ENCODE results near the gene DUSP28.
A peak's percentile ranks its signal among the peaks of the same experiment; 100 is the strongest.

Gene DUSP28

GRCh38 chr2:240577281-240578109 lies 17.3 kb downstream of the DUSP28 start:
- no peaks in the 10 kb centered on the region for H3K27me3 ChIP-seq (replicated peaks; ENCODE audit: control insufficient read depth, insufficient read depth, low read length)
- H3K36me3 ChIP-seq (ENCODE audit: control insufficient read depth, insufficient read depth, low read length, severe bottlenecking) = peaks cover 39% of the 10 kb centered on the region
- peak overlapping the region; percentile 46 for H3K9ac ChIP-seq (ENCODE audit: low read length)
- no peak for DNase-seq (ENCODE audit: low read depth)
- H3K9me3 ChIP-seq (ENCODE audit: control insufficient read depth, low read length) = no peaks in the 10 kb centered on the region
- peaks cover 31% of the 10 kb centered on the region for H3K4me1 ChIP-seq (ENCODE audit: control insufficient read depth, insufficient read depth, low read length)
- no peak overlapping the region for H3K4me3 ChIP-seq (ENCODE audit: low read length)

- Histone ChIP-seq H3K9ac (ENCODE audit: low read length) (peak overlapping the region; percentile 46), H3K9me3 (ENCODE audit: control insufficient read depth, low read length) (no peaks in the 10 kb centered on the region), H3K4me3 (ENCODE audit: low read length) (no peak overlapping the region), H3K4me1 (ENCODE audit: control insufficient read depth, insufficient read depth, low read length) (peaks cover 31% of the 10 kb centered on the region), H3K36me3 (ENCODE audit: control insufficient read depth, insufficient read depth, low read length, severe bottlenecking) (peaks cover 39% of the 10 kb centered on the region), H3K27me3 (replicated peaks; ENCODE audit: control insufficient read depth, insufficient read depth, low read length) (no peaks in the 10 kb centered on the region)
- no peak for DNase-seq (ENCODE audit: low read depth)
These were observed 17.9 kb downstream of the DUSP28 start for GRCh38 chr2:240578110-240578450.

GRCh38 chr2:240578488-240578887 lies 18.3 kb downstream of the DUSP28 start:
- Histone ChIP-seq H3K4me1 (ENCODE audit: control insufficient read depth, insufficient read depth, low read length) (peaks cover 31% of the 10 kb centered on the region), H3K9ac (ENCODE audit: low read length) (peak overlapping the region; percentile 46), H3K4me3 (ENCODE audit: low read length) (no peak overlapping the region), H3K9me3 (ENCODE audit: control insufficient read depth, low read length) (no peaks in the 10 kb centered on the region), H3K36me3 (ENCODE audit: control insufficient read depth, insufficient read depth, low read length, severe bottlenecking) (peaks cover 39% of the 10 kb centered on the region), H3K27me3 (replicated peaks; ENCODE audit: control insufficient read depth, insufficient read depth, low read length) (no peaks in the 10 kb centered on the region)
- no peak for DNase-seq (ENCODE audit: low read depth)

- Histone ChIP-seq H3K4me1 (ENCODE audit: control insufficient read depth, insufficient read depth, low read length) (peaks cover 31% of the 10 kb centered on the region), H3K9ac (ENCODE audit: low read length) (peak overlapping the region; percentile 75), H3K4me3 (ENCODE audit: low read length) (no peak overlapping the region), H3K27me3 (replicated peaks; ENCODE audit: control insufficient read depth, insufficient read depth, low read length) (no peaks in the 10 kb centered on the region), H3K9me3 (ENCODE audit: control insufficient read depth, low read length) (no peaks in the 10 kb centered on the region), H3K36me3 (ENCODE audit: control insufficient read depth, insufficient read depth, low read length, severe bottlenecking) (peaks cover 39% of the 10 kb centered on the region)
- DNase-seq (ENCODE audit: low read depth) = no peak
These were observed 19.1 kb downstream of the DUSP28 start for GRCh38 chr2:240579071-240579762.

- Histone ChIP-seq H3K4me1 (ENCODE audit: control insufficient read depth, insufficient read depth, low read length) (peaks cover 37% of the 10 kb centered on the region), H3K4me3 (ENCODE audit: low read length) (peak overlapping the region; percentile 65), H3K9ac (ENCODE audit: low read length) (peak overlapping the region; percentile 75), H3K36me3 (ENCODE audit: control insufficient read depth, insufficient read depth, low read length, severe bottlenecking) (peaks cover 33% of the 10 kb centered on the region), H3K9me3 (ENCODE audit: control insufficient read depth, low read length) (no peaks in the 10 kb centered on the region), H3K27me3 (replicated peaks; ENCODE audit: control insufficient read depth, insufficient read depth, low read length) (no peaks in the 10 kb centered on the region)
- DNase-seq (ENCODE audit: low read depth) = no peak
These were observed 19.8 kb downstream of the DUSP28 start for GRCh38 chr2:240579771-240580614.

GRCh38 chr2:240581811-240582210 lies 21.7 kb downstream of the DUSP28 start:
- H3K27me3 ChIP-seq (replicated peaks; ENCODE audit: control insufficient read depth, insufficient read depth, low read length) = no peaks in the 10 kb centered on the region
- H3K4me1 ChIP-seq (ENCODE audit: control insufficient read depth, insufficient read depth, low read length) = peaks cover 45% of the 10 kb centered on the region
- no peak overlapping the region for H3K4me3 ChIP-seq (ENCODE audit: low read length)
- H3K36me3 ChIP-seq (ENCODE audit: control insufficient read depth, insufficient read depth, low read length, severe bottlenecking) = peaks cover 23% of the 10 kb centered on the region
- no peak overlapping the region for H3K9ac ChIP-seq (ENCODE audit: low read length)
- no peaks in the 10 kb centered on the region for H3K9me3 ChIP-seq (ENCODE audit: control insufficient read depth, low read length)
- DNase-seq (ENCODE audit: low read depth) = no peak

GRCh38 chr2:240582781-240583180 lies 22.6 kb downstream of the DUSP28 start:
- H3K27me3 ChIP-seq (replicated peaks; ENCODE audit: control insufficient read depth, insufficient read depth, low read length) = no peaks in the 10 kb centered on the region
- no peak for DNase-seq (ENCODE audit: low read depth)
- H3K9me3 ChIP-seq (ENCODE audit: control insufficient read depth, low read length) = no peaks in the 10 kb centered on the region
- H3K4me3 ChIP-seq (ENCODE audit: low read length) = no peak overlapping the region
- H3K9ac ChIP-seq (ENCODE audit: low read length) = no peak overlapping the region
- H3K36me3 ChIP-seq (ENCODE audit: control insufficient read depth, insufficient read depth, low read length, severe bottlenecking) = peaks cover 13% of the 10 kb centered on the region
- H3K4me1 ChIP-seq (ENCODE audit: control insufficient read depth, insufficient read depth, low read length) = peaks cover 51% of the 10 kb centered on the region

- peaks cover 49% of the 10 kb centered on the region for H3K4me1 ChIP-seq (ENCODE audit: control insufficient read depth, insufficient read depth, low read length)
- no peak overlapping the region for H3K9ac ChIP-seq (ENCODE audit: low read length)
- no peak overlapping the region for H3K4me3 ChIP-seq (ENCODE audit: low read length)
- H3K36me3 ChIP-seq (ENCODE audit: control insufficient read depth, insufficient read depth, low read length, severe bottlenecking) = peaks cover 4% of the 10 kb centered on the region
- DNase-seq (ENCODE audit: low read depth) = no peak
- no peaks in the 10 kb centered on the region for H3K27me3 ChIP-seq (replicated peaks; ENCODE audit: control insufficient read depth, insufficient read depth, low read length)
- H3K9me3 ChIP-seq (ENCODE audit: control insufficient read depth, low read length) = no peaks in the 10 kb centered on the region
These were observed 23.6 kb downstream of the DUSP28 start for GRCh38 chr2:240583774-240584173.

- Histone ChIP-seq H3K4me1 (ENCODE audit: control insufficient read depth, insufficient read depth, low read length) (peaks cover 41% of the 10 kb centered on the region), H3K9ac (ENCODE audit: low read length) (no peak overlapping the region), H3K36me3 (ENCODE audit: control insufficient read depth, insufficient read depth, low read length, severe bottlenecking) (peaks cover 3% of the 10 kb centered on the region), H3K27me3 (replicated peaks; ENCODE audit: control insufficient read depth, insufficient read depth, low read length) (no peaks in the 10 kb centered on the region), H3K9me3 (ENCODE audit: control insufficient read depth, low read length) (no peaks in the 10 kb centered on the region), H3K4me3 (ENCODE audit: low read length) (peak overlapping the region; percentile 90)
- no peak for DNase-seq (ENCODE audit: low read depth)
These were observed 24.4 kb downstream of the DUSP28 start for GRCh38 chr2:240584486-240585031.

GRCh38 chr2:240585101-240585500 lies 24.9 kb downstream of the DUSP28 start:
- Histone ChIP-seq H3K9ac (ENCODE audit: low read length) (peak overlapping the region; percentile 94), H3K9me3 (ENCODE audit: control insufficient read depth, low read length) (no peaks in the 10 kb centered on the region), H3K36me3 (ENCODE audit: control insufficient read depth, insufficient read depth, low read length, severe bottlenecking) (peaks cover 6% of the 10 kb centered on the region), H3K4me3 (ENCODE audit: low read length) (peak overlapping the region; percentile 90), H3K4me1 (ENCODE audit: control insufficient read depth, insufficient read depth, low read length) (peaks cover 36% of the 10 kb centered on the region), H3K27me3 (replicated peaks; ENCODE audit: control insufficient read depth, insufficient read depth, low read length) (no peaks in the 10 kb centered on the region)
- DNase-seq (ENCODE audit: low read depth) = no peak

All from adipocyte (in vitro differentiated cells).